GM23248 (cell line): ENCODE data around the gene GDPD3. TPM values are rescaled to one million over a fixed set of nuclear protein-coding genes. Genes with fewer than 3 reads are reported as not detected.
A peak's percentile ranks its signal among the peaks of the same experiment; 100 is the strongest.

Experiments used
- DNase-seq: peaks from one replicate; pipeline ENCODE4 v3.0.0-alpha.2; 2015
- H2AFZ ChIP-seq: fragments of 200-600 bp; sonication (generic); 2 replicates; pipeline ENCODE4 v1.6.1; 2016; ENCODE audit warnings: antibody characterized with exemption
- H3F3A ChIP-seq: fragments of 200-600 bp; sonication (generic); 2 replicates; pipeline ENCODE4 v1.6.1; 2016; ENCODE audit warnings: mild to moderate bottlenecking, antibody characterized with exemption, mixed run types; ENCODE audit not compliant: insufficient read depth
- H3K27ac ChIP-seq: fragments of 200-600 bp; sonication (generic); 2 replicates; pipeline ENCODE4 v1.5.1; 2016; ENCODE audit warnings: mild to moderate bottlenecking
- H3K27me3 ChIP-seq: fragments of 200-600 bp; sonication (generic); replicated peaks from 2 replicates; pipeline ENCODE4 v1.6.1; 2016; ENCODE audit warnings: mild to moderate bottlenecking; ENCODE audit not compliant: insufficient read depth
- H3K36me3 ChIP-seq: fragments of 200-600 bp; sonication (generic); 2 replicates; pipeline ENCODE4 v1.6.1; 2016; ENCODE audit warnings: low read depth, mild to moderate bottlenecking
- H3K4me1 ChIP-seq: fragments of 200-600 bp; sonication (generic); 2 replicates; pipeline ENCODE4 v1.6.1; 2016; ENCODE audit warnings: mild to moderate bottlenecking; ENCODE audit not compliant: insufficient read depth
- H3K4me2 ChIP-seq: fragments of 200-600 bp; sonication (generic); one replicate; pipeline ENCODE4 v1.6.1; 2016; ENCODE audit warnings: mild to moderate bottlenecking; ENCODE audit not compliant: unreplicated experiment
- H3K4me3 ChIP-seq: fragments of 200-600 bp; sonication (generic); 2 replicates; pipeline ENCODE4 v1.5.1; 2016; ENCODE audit warnings: mild to moderate bottlenecking
- H3K79me2 ChIP-seq: fragments of 200-600 bp; sonication (generic); 2 replicates; pipeline ENCODE4 v1.6.1; 2016; ENCODE audit warnings: mild to moderate bottlenecking; ENCODE audit not compliant: insufficient read depth
- H3K9ac ChIP-seq: fragments of 200-600 bp; sonication (generic); 2 replicates; pipeline ENCODE4 v1.6.1; 2016; ENCODE audit warnings: mild to moderate bottlenecking
- H3K9me2 ChIP-seq: fragments of 200-600 bp; sonication (generic); 2 replicates; pipeline ENCODE4 v1.6.1; 2016; ENCODE audit warnings: mixed run types, mild to moderate bottlenecking, moderate library complexity; ENCODE audit not compliant: insufficient read depth
- H3K9me3 ChIP-seq: fragments of 200-600 bp; sonication (generic); one replicate; pipeline ENCODE4 v1.6.1; 2017; ENCODE audit warnings: low read depth
- H4K20me1 ChIP-seq: fragments of 200-600 bp; sonication (generic); 2 replicates; pipeline ENCODE4 v1.6.0; 2016; ENCODE audit not compliant: insufficient read depth
- EZH2 ChIP-seq: fragments of 200-600 bp; sonication (generic); IDR thresholded peaks from 2 replicates; pipeline ENCODE4 v1.6.1; 2018; ENCODE audit warnings: antibody characterized with exemption, mild to moderate bottlenecking; ENCODE audit not compliant: insufficient read depth, poor library complexity, severe bottlenecking
- EZH2phosphoT487 ChIP-seq: fragments of 200-600 bp; sonication (generic); IDR thresholded peaks from 2 replicates; pipeline ENCODE4 v1.6.1; 2018; ENCODE audit warnings: antibody characterized with exemption, moderate library complexity, mild to moderate bottlenecking, low read depth; ENCODE audit not compliant: insufficient read depth
- WGBS, 2 experiments: methylation state at CpG; one replicate each; pipeline ENCODE4 v1.1.6; 2015 to 2017; ENCODE audit warnings: low lambda C conversion rate in 2 of 2, low coverage in 1 of 2; ENCODE audit errors: missing lambda C conversion rate in 2 of 2; 5-methylcytosine and 5-hydroxymethylcytosine counted together
- in situ Hi-C: fragments of 300-500 bp; cut with MboI; formaldehyde crosslinking; loops from 2 replicates; pipeline ENCODE4 v1.15.0; 2020
- polyA plus RNA-seq: library from polyadenylated mRNA; unstranded; fragments of >200 nt; fragmentation: Nextera tagmentation; extraction: Ambion mirVana; gene quantifications from 2 replicates; pipeline ENCODE4 v1.2.1, GENCODE V29; 2016
- total RNA-seq: library from RNA; depleted of rRNA; stranded (reverse); fragments of >200 nt; shearing (Covaris generic); gene quantifications from 2 replicates; pipeline ENCODE4 v1.2.3, GENCODE V29; 2014

Gene GDPD3
- total and polyA plus RNA-seq, 2 experiments from 2014 or later: 0.22 to 1.2 TPM

- no peak overlapping the region for H3K4me3 ChIP-seq
- H2AFZ ChIP-seq: no peak overlapping the region
- no peaks in the 10 kb centered on the region for H4K20me1 ChIP-seq
- no peak overlapping the region for H3K4me2 ChIP-seq
- no peak overlapping the region for H3K9ac ChIP-seq
- peaks cover 18% of the 10 kb centered on the region; the same call in 1 of the 2 replicates for H3K36me3 ChIP-seq
- H3F3A ChIP-seq: peaks cover 23% of the 10 kb centered on the region
- no peaks in the 10 kb centered on the region for H3K9me2 ChIP-seq
- H3K27ac ChIP-seq: no peak overlapping the region
- in situ Hi-C loops: no loop called here
- WGBS, 2 experiments: 95% methylated on average over 24 of the region's 24 CpGs
- no peaks in the 10 kb centered on the region for H3K4me1 ChIP-seq
- DNase-seq: no peak
- peaks cover 50% of the 10 kb centered on the region for H3K79me2 ChIP-seq
- H3K27me3 ChIP-seq: no peaks in the 10 kb centered on the region
- TF ChIP-seq EZH2 (no peak), EZH2phosphoT487 (no peak)
- H3K9me3 ChIP-seq: no peaks in the 10 kb centered on the region
Measured at GRCh38 chr16:30083216-30084055, 29.9 kb downstream of the GDPD3 start.

GRCh38 chr16:30082545-30083090, 30.7 kb downstream of the GDPD3 start:
- H3K9ac ChIP-seq: no peak overlapping the region
- TF ChIP-seq EZH2phosphoT487 (no peak), EZH2 (no peak)
- no peak for DNase-seq
- H2AFZ ChIP-seq: no peak overlapping the region
- peaks cover 23% of the 10 kb centered on the region; the same call in 1 of the 2 replicates for H3K36me3 ChIP-seq
- WGBS, 2 experiments: 87 to 90% methylated on average over 20 of the region's 20 CpGs
- H3K4me3 ChIP-seq: no peak overlapping the region
- no peaks in the 10 kb centered on the region for H3K9me2 ChIP-seq
- peaks cover 14% of the 10 kb centered on the region for H3F3A ChIP-seq
- no peaks in the 10 kb centered on the region for H3K27me3 ChIP-seq
- H3K79me2 ChIP-seq: peaks cover 58% of the 10 kb centered on the region
- no peak overlapping the region for H3K4me2 ChIP-seq
- H3K27ac ChIP-seq: no peak overlapping the region
- no peaks in the 10 kb centered on the region for H4K20me1 ChIP-seq
- peaks cover 4% of the 10 kb centered on the region; the same call in 1 of the 2 replicates for H3K4me1 ChIP-seq
- in situ Hi-C loops: no loop called here
- no peaks in the 10 kb centered on the region for H3K9me3 ChIP-seq

GRCh38 chr16:30079480-30079879, 33.9 kb downstream of the GDPD3 start:
- H3K9me2 ChIP-seq: no peaks in the 10 kb centered on the region
- H3K27ac ChIP-seq: no peak overlapping the region
- no peaks in the 10 kb centered on the region for H3K27me3 ChIP-seq
- H2AFZ ChIP-seq: no peak overlapping the region
- H3F3A ChIP-seq: peaks cover 12% of the 10 kb centered on the region
- peaks cover 76% of the 10 kb centered on the region for H3K79me2 ChIP-seq
- peaks cover 23% of the 10 kb centered on the region; the same call in 1 of the 2 replicates for H3K36me3 ChIP-seq
- 82 to 88% methylated on average over 7 of the region's 7 CpGs for whole genome bisulfite sequencing, 2 experiments
- no peak overlapping the region for H3K9ac ChIP-seq
- H3K4me3 ChIP-seq: no peak overlapping the region
- in situ Hi-C loops: no loop called here
- no peak overlapping the region for H3K4me2 ChIP-seq
- H4K20me1 ChIP-seq: no peaks in the 10 kb centered on the region
- no peaks in the 10 kb centered on the region for H3K9me3 ChIP-seq
- no peak for TF ChIP-seq EZH2phosphoT487
- TF ChIP-seq EZH2: no peak
- H3K4me1 ChIP-seq: peaks cover 17% of the 10 kb centered on the region
- no peak for DNase-seq

- Histone ChIP-seq H3K4me3 (no peak overlapping the region), H3K4me1 (peaks cover 17% of the 10 kb centered on the region), H3K4me2 (no peak overlapping the region), H4K20me1 (no peaks in the 10 kb centered on the region), H3K27ac (0 out of 2 replicates have a peak overlapping the region, but pooled peaks have one; percentile 87), H3K27me3 (no peaks in the 10 kb centered on the region), H3K9ac (peak overlapping the region; percentile 94; the same call in 1 of the 2 replicates), H3K9me3 (no peaks in the 10 kb centered on the region), H3K36me3 (peaks cover 26% of the 10 kb centered on the region; the same call in 1 of the 2 replicates), H3K9me2 (no peaks in the 10 kb centered on the region), H2AFZ (no peak overlapping the region), H3K79me2 (peaks cover 76% of the 10 kb centered on the region), H3F3A (peaks cover 19% of the 10 kb centered on the region)
- 82 to 90% methylated on average over 7 of the region's 7 CpGs for WGBS, 2 experiments
- TF ChIP-seq EZH2 (no peak), EZH2phosphoT487 (no peak)
- no peak for DNase-seq
- in situ Hi-C loops: no loop called here
Measured at GRCh38 chr16:30078744-30079143, 34.6 kb downstream of the GDPD3 start.
